ENCODE results near the gene TWF1. TPM values are rescaled to one million over a fixed set of nuclear protein-coding genes. Genes with fewer than 3 reads are reported as not detected.
A peak's percentile ranks its signal among the peaks of the same experiment; 100 is the strongest.

TWF1 gene
- total RNA-seq, 1 experiment from 2014 or later = 226 TPM

DNA sequence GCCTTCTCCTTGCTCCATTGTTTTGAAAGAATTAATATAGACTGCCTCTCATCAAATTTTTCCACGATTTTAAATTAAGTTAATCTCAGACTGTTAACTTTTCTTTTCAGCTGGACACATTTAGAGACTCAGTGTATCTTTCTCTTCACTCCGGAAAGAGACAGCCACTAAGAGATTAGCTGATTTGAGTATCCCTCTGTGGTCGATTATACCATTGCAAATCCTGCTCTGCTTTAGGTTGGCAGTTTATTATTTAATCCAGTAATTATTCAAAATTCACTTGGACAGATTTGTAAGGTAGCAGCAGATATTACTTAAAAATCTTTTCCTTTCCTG is 588 bp upstream of the TWF1 start:
- DNase-seq (no peak), ATAC-seq (no peak)
- intact Hi-C loops (cut with micrococcal nuclease) = no loop called here
- Histone ChIP-seq H3K9ac (ENCODE audit: low read length) (peak overlapping the region; percentile 90), H3K4me1 (ENCODE audit: insufficient read depth, low read length) (peaks cover 23% of the 10 kb centered on the region), H3K9me2 (replicated peaks; ENCODE audit: low read length) (no peaks in the 10 kb centered on the region), H4K20me1 (ENCODE audit: low read length) (peaks cover 23% of the 10 kb centered on the region; the same call in 1 of the 2 replicates), H3K9me3 (ENCODE audit: low read length) (no peaks in the 10 kb centered on the region), H2AFZ (ENCODE audit: low read length) (peak overlapping the region; percentile 94), H3K27ac (ENCODE audit: low read length) (peak overlapping the region; percentile 71), H3K4me2 (ENCODE audit: low read length) (peak overlapping the region; percentile 96), H3K27me3 (ENCODE audit: low read length) (no peaks in the 10 kb centered on the region), H3K36me3 (ENCODE audit: low read depth, low read length) (peaks cover 12% of the 10 kb centered on the region), H3F3A (ENCODE audit: low read length, unreplicated experiment) (no peaks in the 10 kb centered on the region), H3K79me2 (ENCODE audit: low read length) (peaks cover 50% of the 10 kb centered on the region), H3K4me3 (ENCODE audit: low read length) (peak overlapping the region; percentile 91)
- ChIA-PET POLR2A (ENCODE audit: unreplicated experiment) (interaction anchor here (0.6 kb wide), 2 partner anchors 62 to 71 kb away, joined by 5 to 6 read pairs; no protein-coding TSS in a partner anchor), CTCF (no interaction called here)
- TF ChIP-seq, protein P1, sequence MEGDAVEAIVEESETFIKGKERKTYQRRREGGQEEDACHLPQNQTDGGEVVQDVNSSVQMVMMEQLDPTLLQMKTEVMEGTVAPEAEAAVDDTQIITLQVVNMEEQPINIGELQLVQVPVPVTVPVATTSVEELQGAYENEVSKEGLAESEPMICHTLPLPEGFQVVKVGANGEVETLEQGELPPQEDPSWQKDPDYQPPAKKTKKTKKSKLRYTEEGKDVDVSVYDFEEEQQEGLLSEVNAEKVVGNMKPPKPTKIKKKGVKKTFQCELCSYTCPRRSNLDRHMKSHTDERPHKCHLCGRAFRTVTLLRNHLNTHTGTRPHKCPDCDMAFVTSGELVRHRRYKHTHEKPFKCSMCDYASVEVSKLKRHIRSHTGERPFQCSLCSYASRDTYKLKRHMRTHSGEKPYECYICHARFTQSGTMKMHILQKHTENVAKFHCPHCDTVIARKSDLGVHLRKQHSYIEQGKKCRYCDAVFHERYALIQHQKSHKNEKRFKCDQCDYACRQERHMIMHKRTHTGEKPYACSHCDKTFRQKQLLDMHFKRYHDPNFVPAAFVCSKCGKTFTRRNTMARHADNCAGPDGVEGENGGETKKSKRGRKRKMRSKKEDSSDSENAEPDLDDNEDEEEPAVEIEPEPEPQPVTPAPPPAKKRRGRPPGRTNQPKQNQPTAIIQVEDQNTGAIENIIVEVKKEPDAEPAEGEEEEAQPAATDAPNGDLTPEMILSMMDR (conservative IDR thresholded peaks at IDR 0.05; ENCODE audit: low read depth, low read length) = no peak
- no peak for TF ChIP-seq EZH2phosphoT487 (IDR thresholded peaks at IDR 0.05; ENCODE audit: borderline replicate concordance, low read length)
- TF ChIP-seq EZH2 (IDR thresholded peaks at IDR 0.05; ENCODE audit: low read length, unreplicated experiment) = no peak
- TSS peak; percentile 82 for BruUV-seq (replicated peaks)

DNA sequence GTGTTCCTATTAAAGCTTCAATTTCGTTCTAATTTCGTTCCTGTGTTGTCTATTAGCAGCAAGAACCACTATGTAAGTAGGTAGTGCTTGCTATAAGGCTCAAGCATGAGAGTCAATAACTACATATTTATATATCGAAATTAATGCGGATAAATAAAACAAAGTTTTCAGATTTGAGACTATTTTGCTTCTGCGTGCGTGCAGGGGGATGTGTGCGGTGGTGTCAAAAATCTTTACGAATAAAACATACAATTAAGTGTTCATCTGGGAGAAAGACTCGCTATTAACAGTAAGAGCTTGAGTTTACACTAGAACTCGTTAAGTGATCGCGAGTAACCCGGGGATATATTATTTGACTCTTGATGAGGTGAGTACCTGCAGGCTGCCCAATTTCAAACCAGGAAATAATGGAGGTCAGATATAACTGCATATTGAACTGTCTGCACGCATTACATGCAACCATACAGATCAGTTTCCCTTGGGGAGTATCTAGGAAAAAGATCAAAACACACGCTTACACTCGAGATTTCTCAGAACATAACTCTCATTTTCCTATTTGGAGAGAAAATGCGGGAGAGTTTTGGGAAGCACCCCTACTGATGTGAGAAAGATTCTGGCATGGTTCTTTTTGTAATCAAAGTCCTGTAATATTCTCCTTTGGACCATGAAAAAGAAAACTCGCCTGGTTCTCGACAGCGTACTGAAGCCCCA is 813 bp downstream of the TWF1 start:
- Histone ChIP-seq H3K9me2 (replicated peaks; ENCODE audit: low read length) (no peaks in the 10 kb centered on the region), H3K9ac (ENCODE audit: low read length) (peak overlapping the region; percentile 90), H3K4me1 (ENCODE audit: insufficient read depth, low read length) (peaks cover 23% of the 10 kb centered on the region), H3K4me2 (ENCODE audit: low read length) (peak overlapping the region; percentile 88), H3K36me3 (ENCODE audit: low read depth, low read length) (peaks cover 21% of the 10 kb centered on the region), H3K9me3 (ENCODE audit: low read length) (no peaks in the 10 kb centered on the region), H4K20me1 (ENCODE audit: low read length) (peaks cover 23% of the 10 kb centered on the region; the same call in 1 of the 2 replicates), H3K79me2 (ENCODE audit: low read length) (peaks cover 54% of the 10 kb centered on the region), H3K4me3 (ENCODE audit: low read length) (peak overlapping the region; percentile 91), H3K27me3 (ENCODE audit: low read length) (no peaks in the 10 kb centered on the region), H3K27ac (ENCODE audit: low read length) (peak overlapping the region; percentile 71), H2AFZ (ENCODE audit: low read length) (peak overlapping the region; percentile 94), H3F3A (ENCODE audit: low read length, unreplicated experiment) (no peaks in the 10 kb centered on the region)
- intact Hi-C loops (cut with micrococcal nuclease) = no loop called here
- ChIA-PET POLR2A (ENCODE audit: unreplicated experiment) (interaction anchor here (1.2 kb wide), 1 partner anchor 8 kb away, joined by 7 read pairs; no protein-coding TSS in a partner anchor), CTCF (interaction anchor here (0.7 to 1.1 kb wide), 2 partner anchors 8 to 77 kb away, joined by 3 to 4 read pairs; no protein-coding TSS in a partner anchor)
- BruUV-seq (replicated peaks) = TSS peak; percentile 51
- ATAC-seq (peak; percentile 14), DNase-seq (no peak)
- TF ChIP-seq EZH2phosphoT487 (IDR thresholded peaks at IDR 0.05; ENCODE audit: borderline replicate concordance, low read length) (no peak), EZH2 (IDR thresholded peaks at IDR 0.05; ENCODE audit: low read length, unreplicated experiment) (no peak)
- TF ChIP-seq, protein P1 (conservative IDR thresholded peaks at IDR 0.05; ENCODE audit: low read depth, low read length) = no peak

Data from PC-3 (cell line).